Colonic mucosa (tissue), 4 donors: ENCODE data around the gene HOXC9. TPM values are rescaled to one million over a fixed set of nuclear protein-coding genes. Genes with fewer than 3 reads are reported as not detected.

Source experiments
- DNase-seq: peaks from one replicate; pipeline ENCODE4 v3.0.0-alpha.2; 2020
- H3K27ac ChIP-seq: fragments of 200-600 bp; one replicate; pipeline ENCODE4 v1.8.0; 2021
- H3K27me3 ChIP-seq: fragments of 200-600 bp; one replicate; pipeline ENCODE4 v1.8.0; 2021
- H3K36me3 ChIP-seq: fragments of 200-600 bp; one replicate; pipeline ENCODE4 v1.8.0; 2021
- H3K4me1 ChIP-seq: fragments of 200-600 bp; one replicate; pipeline ENCODE4 v1.8.0; 2021; ENCODE audit warnings: mild to moderate bottlenecking
- H3K4me3 ChIP-seq: fragments of 200-600 bp; one replicate; pipeline ENCODE4 v1.8.0; 2021
- H3K9ac ChIP-seq, 2 donors: one replicate each; pipeline ENCODE4 v1.7.0; 2013; ENCODE audit warnings: control low read depth in 2 of 2, low read depth in 2 of 2, low read length in 2 of 2
- H3K9me3 ChIP-seq: fragments of 200-600 bp; one replicate; pipeline ENCODE4 v1.8.0; 2021
- CTCF ChIP-seq: fragments of 200-600 bp; IDR thresholded peaks from one replicate; pipeline ENCODE4 v1.8.0; 2022; ENCODE audit warnings: antibody characterized with exemption, mild to moderate bottlenecking
- intact Hi-C: fragments of 100-400 bp; cut with DNase I; formaldehyde crosslinking; loops from one replicate; pipeline ENCODE4 v1.14.1; 2022
- total RNA-seq, 2 donors: library from RNA; stranded (reverse); fragmentation: NEBNext Ultra II Directional in 1 of 2; extraction: Animal tissue kit (Norgen Biotek cat#: 25700) in 1 of 2; gene quantifications; one replicate each; pipeline ENCODE4 v1.2.1, GENCODE V29; 2021
- donor health status: healthy.
- donor health status: DM: no; HTN: no; CAD: no.
- donor health status: DM: no; HTN: no; CAD: no.

HOXC9 gene
- total RNA-seq, 2 donors from 2014 or later: not detected

GRCh38 chr12:53956251-53956887 lies 43.6 kb upstream of the HOXC9 start:
- no peaks in the 10 kb centered on the region for H3K36me3 ChIP-seq
- no peak for TF ChIP-seq CTCF
- DNase-seq: no peak
- H3K4me3 ChIP-seq: no peak overlapping the region
- H3K9ac ChIP-seq: no peak overlapping the region
- intact Hi-C loops: no loop called here
- H3K27ac ChIP-seq: no peak overlapping the region
- H3K4me1 ChIP-seq: no peaks in the 10 kb centered on the region
- no peaks in the 10 kb centered on the region for H3K9me3 ChIP-seq
- peaks cover 97% of the 10 kb centered on the region for H3K27me3 ChIP-seq

GRCh38 chr12:53956914-53957536 lies 42.9 kb upstream of the HOXC9 start:
- no peak for DNase-seq
- peaks cover 97% of the 10 kb centered on the region for H3K27me3 ChIP-seq
- TF ChIP-seq CTCF: no peak
- no peaks in the 10 kb centered on the region for H3K4me1 ChIP-seq
- no peaks in the 10 kb centered on the region for H3K36me3 ChIP-seq
- H3K27ac ChIP-seq: no peak overlapping the region
- no peak overlapping the region for H3K4me3 ChIP-seq
- no peak overlapping the region for H3K9ac ChIP-seq
- intact Hi-C loops: no loop called here
- no peaks in the 10 kb centered on the region for H3K9me3 ChIP-seq

GRCh38 chr12:53958128-53958527 lies 41.8 kb upstream of the HOXC9 start:
- Histone ChIP-seq H3K9ac (no peak overlapping the region), H3K4me3 (no peak overlapping the region), H3K27ac (no peak overlapping the region), H3K4me1 (no peaks in the 10 kb centered on the region), H3K27me3 (peaks cover 97% of the 10 kb centered on the region), H3K9me3 (no peaks in the 10 kb centered on the region), H3K36me3 (no peaks in the 10 kb centered on the region)
- intact Hi-C loops: no loop called here
- TF ChIP-seq CTCF: no peak
- no peak for DNase-seq

GRCh38 chr12:53959314-53959713 lies 40.6 kb upstream of the HOXC9 start:
- no peak for TF ChIP-seq CTCF
- no peak overlapping the region for H3K27ac ChIP-seq
- DNase-seq: no peak
- H3K9ac ChIP-seq: no peak overlapping the region
- no peaks in the 10 kb centered on the region for H3K36me3 ChIP-seq
- intact Hi-C loops: no loop called here
- peaks cover 97% of the 10 kb centered on the region for H3K27me3 ChIP-seq
- H3K4me1 ChIP-seq: no peaks in the 10 kb centered on the region
- H3K9me3 ChIP-seq: no peaks in the 10 kb centered on the region
- no peak overlapping the region for H3K4me3 ChIP-seq

GRCh38 chr12:53960187-53961024 lies 39.6 kb upstream of the HOXC9 start:
- H3K9me3 ChIP-seq: no peaks in the 10 kb centered on the region
- H3K4me3 ChIP-seq: no peak overlapping the region
- no peak for DNase-seq
- H3K27me3 ChIP-seq: peaks cover 97% of the 10 kb centered on the region
- H3K36me3 ChIP-seq: no peaks in the 10 kb centered on the region
- H3K27ac ChIP-seq: no peak overlapping the region
- no peak for TF ChIP-seq CTCF
- intact Hi-C loops: no loop called here
- no peaks in the 10 kb centered on the region for H3K4me1 ChIP-seq
- no peak overlapping the region for H3K9ac ChIP-seq
